IPS DF 4.7 (cell line): Measurements from ENCODE around the gene ZNF276.
"Not testable (repeated sequence)": the region's sequence is repeated elsewhere in the genome, so short reads cannot be mapped to it uniquely, and the experiment has no call there.

Source experiments
- DNase-seq: peaks from one replicate; pipeline ENCODE4 v3.0.0-alpha.2; 2013; ENCODE audit warnings: low spot score; ENCODE audit errors: extremely low read depth

ZNF276 gene, protein sequence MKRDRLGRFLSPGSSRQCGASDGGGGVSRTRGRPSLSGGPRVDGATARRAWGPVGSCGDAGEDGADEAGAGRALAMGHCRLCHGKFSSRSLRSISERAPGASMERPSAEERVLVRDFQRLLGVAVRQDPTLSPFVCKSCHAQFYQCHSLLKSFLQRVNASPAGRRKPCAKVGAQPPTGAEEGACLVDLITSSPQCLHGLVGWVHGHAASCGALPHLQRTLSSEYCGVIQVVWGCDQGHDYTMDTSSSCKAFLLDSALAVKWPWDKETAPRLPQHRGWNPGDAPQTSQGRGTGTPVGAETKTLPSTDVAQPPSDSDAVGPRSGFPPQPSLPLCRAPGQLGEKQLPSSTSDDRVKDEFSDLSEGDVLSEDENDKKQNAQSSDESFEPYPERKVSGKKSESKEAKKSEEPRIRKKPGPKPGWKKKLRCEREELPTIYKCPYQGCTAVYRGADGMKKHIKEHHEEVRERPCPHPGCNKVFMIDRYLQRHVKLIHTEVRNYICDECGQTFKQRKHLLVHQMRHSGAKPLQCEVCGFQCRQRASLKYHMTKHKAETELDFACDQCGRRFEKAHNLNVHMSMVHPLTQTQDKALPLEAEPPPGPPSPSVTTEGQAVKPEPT

DNA sequence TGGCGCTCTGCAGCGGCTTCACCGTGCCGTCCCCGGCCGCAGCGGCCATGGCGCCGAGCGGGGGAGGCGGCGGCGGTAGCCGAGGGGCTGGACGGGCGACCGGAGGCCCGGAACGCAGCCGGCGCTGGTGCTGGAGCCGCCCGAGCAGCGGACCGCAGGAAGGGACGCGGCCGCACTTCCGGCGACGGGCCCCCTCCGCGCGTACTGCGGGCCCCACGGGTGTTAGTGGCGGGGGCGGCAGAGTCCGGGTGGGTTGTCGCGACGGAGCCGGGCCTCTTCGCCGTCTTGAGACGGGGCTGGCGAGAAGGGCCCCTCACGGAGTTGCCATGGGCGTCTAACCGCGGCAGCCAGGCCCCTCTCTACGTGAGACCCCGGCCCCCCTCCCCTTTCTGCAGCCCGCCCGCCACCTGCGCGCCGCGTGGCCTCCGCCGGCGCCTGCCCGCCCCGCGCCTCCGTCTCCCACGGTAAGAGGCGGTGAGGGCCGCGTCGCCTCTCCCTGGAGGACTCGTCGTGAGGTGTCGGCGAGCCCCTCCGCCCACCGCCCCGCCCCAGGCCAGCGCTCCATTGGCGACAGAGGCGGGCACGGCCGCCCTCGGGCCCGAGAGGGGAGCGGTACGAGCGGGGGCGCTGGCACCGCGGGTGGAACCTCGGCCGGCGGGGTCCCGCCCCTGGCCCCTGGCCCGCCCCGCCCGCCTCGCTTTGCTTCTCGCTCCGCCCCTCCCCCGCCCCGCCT is at the start of gene ZNF276, which contains the start of gene VPS9D1:
Gene ZNF276 (plus strand): TSS at position 725 of the 733 bp plus-strand sequence. CDS start 104 bp downstream, outside the sequence.
Gene VPS9D1 (minus strand): TSS at position 86 of the 733 bp plus-strand sequence. CDS start 37 bp downstream, at position 49.
- no peak for DNase-seq

DNA sequence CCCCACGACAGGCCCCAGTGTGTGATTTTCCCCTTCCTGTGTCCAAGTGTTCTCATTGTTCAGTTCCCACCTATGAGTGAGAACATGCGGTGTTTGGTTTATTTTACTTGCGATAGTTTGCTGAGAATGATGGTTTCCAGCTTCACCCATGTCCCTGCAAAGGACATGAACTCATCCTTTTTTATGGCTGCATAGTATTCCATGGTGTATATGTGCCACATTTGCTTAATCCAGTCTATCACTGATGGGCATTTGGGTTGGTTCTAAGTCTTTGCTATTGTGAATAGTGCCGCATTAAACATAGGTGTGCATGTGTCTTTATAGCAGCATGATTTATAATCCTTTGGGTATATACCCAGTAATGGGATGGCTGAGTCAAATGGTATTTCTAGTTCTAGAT is 49.8 kb upstream of the ZNF276 start:
- not testable (repeated sequence) for DNase-seq

GRCh38 chr16:89672177-89672941 is 49.0 kb upstream of the ZNF276 start:
- no peak for DNase-seq

DNA sequence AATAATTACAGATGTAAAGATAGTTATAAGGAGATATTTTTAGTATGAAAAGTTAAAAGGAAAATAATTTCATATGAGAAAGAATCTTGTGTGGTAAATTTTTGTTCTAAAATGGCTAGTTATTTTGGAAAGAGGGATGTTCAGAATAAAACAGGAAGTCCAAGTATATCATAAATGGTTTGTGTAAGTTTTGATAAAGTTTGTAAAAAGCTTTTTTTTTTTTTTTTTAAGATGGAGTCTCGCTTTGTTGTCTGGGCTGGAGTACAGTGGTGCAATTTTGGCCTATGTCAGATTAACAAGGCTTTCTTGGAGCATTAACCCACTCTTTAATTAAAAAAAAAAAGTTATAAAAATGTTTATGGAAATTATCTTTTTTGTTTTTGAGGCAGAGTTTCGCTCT is 43.1 kb upstream of the ZNF276 start:
- no peak for DNase-seq

DNA sequence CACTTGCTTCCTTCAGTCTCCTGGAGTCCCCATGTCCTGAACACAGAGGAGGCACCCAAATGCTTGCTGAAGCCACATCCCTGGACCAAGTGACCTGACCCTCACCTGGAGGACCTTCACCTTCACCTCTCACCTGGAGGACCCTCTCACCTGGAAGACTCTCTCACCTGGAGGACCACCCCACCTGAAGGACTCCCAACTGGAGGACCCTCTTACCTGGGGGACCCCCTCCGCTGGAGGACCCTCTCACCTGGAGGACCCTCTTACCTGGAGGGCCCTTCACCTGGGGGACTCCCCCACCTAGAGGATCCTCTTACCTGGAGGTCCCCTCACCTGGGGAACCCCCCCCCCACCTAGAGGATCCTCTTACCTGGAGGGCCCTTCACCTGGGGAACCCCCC is 35.4 kb upstream of the ZNF276 start:
- DNase-seq = no peak

- DNase-seq = no peak
These were observed 34.7 kb upstream of the ZNF276 start, which contains the start of gene CDK10 for GRCh38 chr16:89686520-89687091. Gene CDK10, plus strand, starts transcription at chr16:89686689. Its CDS starts 22 bp downstream, at chr16:89686711.

- no peak for DNase-seq
These were observed 34.0 kb upstream of the ZNF276 start for GRCh38 chr16:89687092-89687940.

GRCh38 chr16:89688395-89688794 is 32.9 kb upstream of the ZNF276 start:
- no peak for DNase-seq

DNA sequence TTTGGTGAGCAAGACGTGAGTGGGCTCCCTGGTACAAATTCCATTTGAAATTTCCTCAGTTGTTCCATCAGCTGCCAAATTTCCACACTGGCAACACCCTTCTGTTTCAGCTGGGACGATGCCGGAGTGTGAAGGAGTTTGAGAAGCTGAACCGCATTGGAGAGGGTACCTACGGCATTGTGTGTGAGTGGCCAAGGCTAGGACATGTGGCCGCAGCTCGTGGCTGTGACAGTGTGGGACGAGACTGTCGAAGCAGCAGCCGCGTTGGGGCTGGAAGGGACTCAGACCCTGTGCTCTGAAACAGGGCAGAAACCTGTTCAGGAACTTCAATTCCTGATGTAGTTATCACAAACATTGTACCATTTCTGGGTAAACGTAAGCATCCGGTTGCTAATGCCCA is 32.2 kb upstream of the ZNF276 start:
- no peak for DNase-seq

DNA sequence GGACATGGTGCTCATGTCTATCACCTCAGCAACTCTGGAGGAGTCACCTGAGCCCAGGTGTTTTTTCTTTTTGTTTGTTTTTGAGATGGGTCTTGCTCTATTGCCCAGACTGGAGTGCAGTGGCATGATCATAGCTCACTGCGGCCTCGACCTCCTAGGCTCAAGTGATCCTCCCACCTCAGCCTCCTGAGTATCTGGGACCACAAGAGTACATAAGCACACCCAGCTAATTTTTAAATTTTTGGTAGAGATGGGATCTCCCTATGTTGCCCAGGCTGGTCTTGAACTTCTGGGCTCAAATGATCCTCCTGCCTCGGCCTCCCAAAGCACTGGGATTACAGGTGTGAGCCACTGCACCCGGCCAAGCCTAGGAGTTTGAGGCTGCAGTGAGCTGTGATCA is 31.7 kb upstream of the ZNF276 start:
- not testable (repeated sequence) for DNase-seq

GRCh38 chr16:89690392-89690901 is 30.9 kb upstream of the ZNF276 start:
- DNase-seq = no peak

DNA sequence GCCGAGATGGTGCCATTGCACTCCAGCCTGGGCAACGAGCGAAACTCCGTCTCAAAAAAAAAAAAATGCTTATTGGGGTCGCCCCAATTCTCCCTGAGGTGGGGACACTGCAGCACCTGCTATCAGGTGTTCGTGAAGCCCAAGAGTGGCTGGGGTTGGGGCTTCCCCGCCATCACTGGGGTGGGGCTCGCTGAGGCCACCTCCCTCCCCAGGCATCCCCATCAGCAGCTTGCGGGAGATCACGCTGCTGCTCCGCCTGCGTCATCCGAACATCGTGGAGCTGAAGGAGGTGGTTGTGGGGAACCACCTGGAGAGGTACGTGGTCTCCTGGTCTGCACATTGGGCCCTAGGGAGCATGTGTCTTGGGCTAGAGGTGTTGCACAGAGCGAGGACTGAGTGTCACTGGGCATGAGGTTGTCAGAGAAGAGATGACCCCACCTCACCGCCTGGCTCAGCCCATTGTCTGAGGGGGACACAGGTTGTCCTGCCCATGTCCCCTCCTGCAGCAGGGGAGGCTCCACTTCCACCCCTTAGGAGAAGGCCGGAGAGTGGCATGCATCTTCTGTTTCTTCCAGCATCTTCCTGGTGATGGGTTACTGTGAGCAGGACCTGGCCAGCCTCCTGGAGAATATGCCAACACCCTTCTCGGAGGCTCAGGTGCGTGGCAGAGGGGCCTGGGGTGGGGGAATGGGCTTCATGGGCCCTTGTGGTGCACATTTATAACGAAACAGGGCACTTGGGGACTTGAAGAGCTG is 29.9 kb upstream of the ZNF276 start:
- no peak for DNase-seq

DNA sequence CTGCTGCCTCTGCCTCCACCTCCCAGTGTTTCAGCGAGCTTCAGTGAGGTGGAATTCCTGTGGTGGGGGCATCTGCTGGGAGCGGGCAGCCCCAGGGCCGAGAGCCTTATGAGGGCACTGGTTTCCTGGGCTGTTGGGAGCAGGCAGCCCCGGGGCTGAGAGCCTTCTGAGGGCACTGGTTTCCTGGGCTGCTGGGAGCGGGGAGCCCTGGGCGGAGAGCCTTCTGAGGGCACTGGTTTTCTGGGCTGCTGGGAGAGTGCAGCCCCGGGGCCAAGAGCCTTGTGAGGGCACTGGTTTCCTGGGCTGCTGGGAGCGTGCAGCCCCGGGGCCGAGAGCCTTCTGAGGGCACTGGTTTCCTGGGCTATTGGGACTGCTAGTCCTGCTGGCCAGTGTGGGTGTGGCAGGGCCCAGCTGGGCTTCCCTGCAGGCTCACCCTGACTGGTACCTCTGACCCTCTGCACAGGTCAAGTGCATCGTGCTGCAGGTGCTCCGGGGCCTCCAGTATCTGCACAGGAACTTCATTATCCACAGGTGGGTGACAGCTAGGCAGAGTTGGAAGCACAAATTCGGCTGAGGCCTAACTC is 29.3 kb upstream of the ZNF276 start:
- no peak for DNase-seq

GRCh38 chr16:89693289-89693731 is 28.0 kb upstream of the ZNF276 start:
- DNase-seq = no peak

GRCh38 chr16:89693931-89694783 is 27.2 kb upstream of the ZNF276 start:
- no peak for DNase-seq

GRCh38 chr16:89694784-89695085 is 26.6 kb upstream of the ZNF276 start:
- DNase-seq = not testable (repeated sequence)

GRCh38 chr16:89695086-89695874 is 26.1 kb upstream of the ZNF276 start:
- no peak for DNase-seq
